GM12892 (cell line): ENCODE data around the gene THAP12.
"Not testable (repeated sequence)": the region's sequence is repeated elsewhere in the genome, so short reads cannot be mapped to it uniquely, and the experiment has no call there.

Source experiments
- DNase-seq: peaks from one replicate; pipeline ENCODE4 v3.0.0; 2011; ENCODE audit not compliant: insufficient read length
- FAIRE-seq: peaks from 2 replicates; lab custom pipeline; 2011; peaks lifted over from hg19 to GRCh38; lab: Jason Lieb, UNC
- POLR2A ChIP-seq: IDR thresholded peaks from 2 replicates; pipeline ENCODE4 v1.6.1; 2011; ENCODE audit warnings: low read depth, low read length, control low read depth
- POLR2AphosphoS5 ChIP-seq: IDR thresholded peaks from 2 replicates; pipeline ENCODE4 v1.6.1; 2011; ENCODE audit warnings: low read depth, low read length, control low read depth
- TAF1 ChIP-seq: IDR thresholded peaks from 2 replicates; pipeline ENCODE4 v1.6.1; 2011; ENCODE audit warnings: low read depth, mild to moderate bottlenecking, control low read depth, low read length, borderline replicate concordance

The THAP12 gene

DNA sequence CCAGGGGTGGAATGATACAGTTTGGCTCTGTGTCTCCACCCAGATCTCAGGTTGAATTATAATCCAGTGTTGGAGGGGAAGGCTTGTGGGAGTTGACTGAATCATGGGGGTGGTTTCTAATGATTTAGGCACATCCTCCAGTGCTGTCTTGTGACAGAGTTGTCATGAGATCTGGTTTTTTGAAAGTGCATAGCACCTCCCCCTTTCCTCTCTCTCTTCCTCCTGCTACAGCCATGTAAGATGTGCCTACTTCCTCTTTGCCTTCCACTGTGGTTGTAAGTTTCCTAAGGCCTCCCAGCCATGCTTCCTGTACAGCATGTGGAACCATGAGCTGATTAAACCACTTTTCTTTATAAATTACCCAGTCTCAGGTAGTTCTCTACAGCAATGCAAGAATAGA lies 45.1 kb downstream of the THAP12 start:
- DNase-seq (no peak), FAIRE-seq (no peak)
- TF ChIP-seq POLR2AphosphoS5 = no peak
- TF ChIP-seq POLR2A = no peak
- no peak for TF ChIP-seq TAF1

DNA sequence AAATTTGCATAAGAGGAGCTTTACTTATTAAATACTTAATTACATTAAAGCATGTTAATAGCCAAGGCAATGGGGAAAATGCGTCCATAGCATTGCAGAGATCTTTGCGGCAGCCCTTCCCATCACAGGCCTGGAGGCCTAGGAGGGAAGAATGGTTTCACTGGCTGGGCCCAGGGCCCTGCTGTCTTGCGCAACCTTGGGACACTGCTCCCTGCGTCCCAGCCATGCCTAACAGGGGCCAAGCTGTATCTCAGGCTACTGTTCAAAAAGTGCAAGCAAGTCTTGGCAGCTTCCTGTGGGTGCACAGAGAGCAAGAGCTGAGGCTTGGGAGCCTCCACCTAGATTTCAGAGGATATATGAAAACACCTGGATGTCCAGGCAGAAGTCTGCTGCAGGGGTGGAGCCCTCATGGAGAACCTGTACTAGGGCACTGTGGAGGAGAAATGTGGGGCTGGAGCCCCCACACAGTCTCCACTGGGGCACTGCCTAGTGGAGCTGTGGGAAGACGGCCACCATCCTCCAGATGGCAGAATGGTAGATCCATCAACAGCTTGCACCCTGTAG lies 46.0 kb downstream of the THAP12 start:
- FAIRE-seq (no peak), DNase-seq (no peak)
- no peak for TF ChIP-seq TAF1
- TF ChIP-seq POLR2A = no peak
- TF ChIP-seq POLR2AphosphoS5 = no peak

- no peak for DNase-seq
- TF ChIP-seq TAF1 (no peak), POLR2A (no peak), POLR2AphosphoS5 (no peak)
- no peak for FAIRE-seq
Measured at GRCh38 chr11:76330651-76331050, 50.3 kb downstream of the THAP12 start.

DNA sequence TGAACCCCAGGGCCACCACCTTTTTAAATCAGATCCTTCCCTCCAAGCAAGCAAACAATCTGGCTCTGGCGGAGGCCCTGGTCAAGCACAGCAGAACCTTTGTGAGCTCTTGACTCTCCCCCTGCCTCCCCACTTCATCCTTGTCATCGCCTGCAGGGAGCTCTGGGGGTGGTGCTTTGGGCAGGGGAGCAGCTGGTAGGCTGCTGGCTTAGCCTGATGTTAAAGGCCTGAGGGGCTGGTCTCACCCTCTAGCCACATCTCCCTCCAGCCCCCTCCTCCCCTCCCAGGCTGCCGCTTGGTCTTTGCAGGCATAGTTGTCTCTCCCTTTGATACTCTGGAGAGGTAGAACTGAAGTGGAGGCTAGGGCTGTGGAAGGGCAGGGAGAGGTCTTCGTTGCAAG lies 50.9 kb downstream of the THAP12 start:
- FAIRE-seq (no peak), DNase-seq (no peak)
- TF ChIP-seq POLR2AphosphoS5 = no peak
- no peak for TF ChIP-seq TAF1
- TF ChIP-seq POLR2A = no peak

DNA sequence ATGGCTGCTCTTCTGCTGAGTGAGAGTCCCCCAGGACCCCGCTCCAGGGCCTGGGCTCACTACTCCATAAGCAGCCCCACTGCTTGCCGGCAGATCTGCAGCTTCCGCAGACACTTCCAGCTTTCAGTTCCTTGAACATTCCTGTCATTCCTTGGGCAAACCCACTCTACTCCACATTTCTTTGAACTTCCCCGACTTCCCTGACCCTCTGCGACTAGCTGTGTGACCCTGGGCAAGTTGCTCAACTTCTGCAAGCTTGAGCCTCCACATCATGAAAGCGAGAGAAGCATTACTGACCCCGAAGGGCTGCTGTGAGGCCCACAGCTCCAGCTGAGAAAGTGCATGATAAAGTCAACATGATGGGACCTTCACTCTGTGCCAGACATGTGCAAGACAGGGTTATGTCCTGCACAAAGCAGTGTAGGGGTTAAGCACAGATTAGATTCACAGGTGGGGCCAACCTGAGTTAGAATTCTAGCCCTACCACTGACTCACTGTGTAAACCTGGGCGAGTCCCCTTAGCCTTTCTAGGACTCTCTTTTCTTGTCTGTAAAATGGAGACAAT lies 51.8 kb downstream of the THAP12 start:
- no peak for FAIRE-seq
- TF ChIP-seq TAF1 = no peak
- TF ChIP-seq POLR2AphosphoS5 = no peak
- TF ChIP-seq POLR2A = no peak
- no peak for DNase-seq

DNA sequence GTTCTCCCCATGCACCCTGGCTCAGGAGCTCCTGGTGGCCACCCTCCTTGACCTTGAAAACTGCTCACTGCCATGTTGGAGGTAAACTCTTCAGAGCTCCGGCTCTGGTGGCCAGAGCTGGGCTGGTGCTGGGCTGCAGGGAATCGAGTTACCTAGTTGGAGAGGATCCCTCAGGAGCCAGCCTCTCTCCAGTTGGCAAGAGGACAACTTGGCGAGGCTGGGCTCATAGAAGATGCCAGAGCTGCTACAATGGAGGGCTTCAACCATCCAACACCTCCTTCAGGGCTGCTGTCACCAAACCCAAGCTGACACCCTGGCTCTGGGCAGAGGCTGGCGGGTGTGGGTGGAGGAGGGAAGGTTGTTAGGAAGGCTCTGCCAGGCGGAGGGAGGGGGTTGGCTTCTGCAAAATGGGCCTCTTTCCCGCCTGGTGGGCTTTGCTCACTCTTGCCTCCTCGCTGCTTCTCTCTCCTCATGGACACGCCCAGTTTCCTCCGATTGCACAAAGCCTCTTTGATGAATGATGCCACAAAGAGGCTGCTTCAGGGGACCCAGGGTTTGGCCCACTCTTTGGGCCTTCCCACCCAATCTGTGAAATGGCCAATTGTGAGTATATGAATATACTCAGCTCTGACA lies 53.1 kb downstream of the THAP12 start:
- FAIRE-seq (no peak), DNase-seq (no peak)

DNA sequence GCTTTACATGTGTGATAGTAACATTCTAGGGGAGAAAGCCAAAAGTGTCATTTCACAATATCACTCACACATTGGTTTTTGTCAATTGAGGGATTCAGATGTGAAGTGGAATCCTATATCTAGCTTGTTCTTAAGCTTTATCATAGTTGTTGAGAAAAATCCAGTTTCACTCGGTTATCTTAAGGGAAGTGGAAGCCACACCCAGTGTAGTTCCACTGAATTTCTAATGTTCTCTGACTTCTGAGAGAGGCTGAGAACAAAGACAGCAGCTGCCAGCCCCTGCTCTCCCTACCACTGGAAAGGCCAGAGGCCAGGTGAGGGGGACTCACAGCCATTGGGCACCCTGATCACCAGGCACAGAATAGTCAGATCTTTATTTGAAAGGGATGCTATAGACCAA lies 53.7 kb downstream of the THAP12 start:
- FAIRE-seq (no peak), DNase-seq (no peak)
- no peak for TF ChIP-seq POLR2A
- TF ChIP-seq TAF1 = no peak
- TF ChIP-seq POLR2AphosphoS5 = no peak

More for the DNA sequence above, 53.1 kb downstream of the THAP12 start:
- TF ChIP-seq TAF1 (no peak), POLR2A (no peak), POLR2AphosphoS5 (no peak)

- TF ChIP-seq POLR2AphosphoS5 = no peak
- TF ChIP-seq TAF1 = no peak
- TF ChIP-seq POLR2A = no peak
- FAIRE-seq = no peak
Measured at GRCh38 chr11:76325185-76325584, 55.7 kb downstream of the THAP12 start.

DNA sequence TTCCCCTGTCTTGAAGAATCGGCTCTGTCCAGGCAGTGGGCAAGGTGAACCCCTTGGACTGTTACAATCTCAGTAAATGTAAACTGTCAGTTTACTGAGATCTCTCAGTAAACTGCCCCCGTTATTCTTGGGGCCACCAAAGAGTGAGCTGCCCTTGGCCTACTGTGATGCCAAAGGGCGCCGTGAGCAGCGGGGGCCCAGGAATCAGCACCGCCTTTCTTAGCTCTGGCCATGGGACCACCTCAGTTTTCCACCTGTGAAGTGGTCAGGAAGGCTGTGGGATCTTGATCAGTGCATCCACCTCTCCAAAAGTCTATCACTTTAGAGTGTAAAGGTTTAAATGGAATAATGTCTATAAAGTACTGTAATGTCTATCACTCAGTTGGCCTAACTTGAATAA lies 57.1 kb downstream of the THAP12 start:
- TF ChIP-seq POLR2A (no peak), POLR2AphosphoS5 (no peak), TAF1 (no peak)
- DNase-seq (no peak), FAIRE-seq (no peak)

More at GRCh38 chr11:76325185-76325584, 55.7 kb downstream of the THAP12 start:
- DNase-seq = no peak

DNA sequence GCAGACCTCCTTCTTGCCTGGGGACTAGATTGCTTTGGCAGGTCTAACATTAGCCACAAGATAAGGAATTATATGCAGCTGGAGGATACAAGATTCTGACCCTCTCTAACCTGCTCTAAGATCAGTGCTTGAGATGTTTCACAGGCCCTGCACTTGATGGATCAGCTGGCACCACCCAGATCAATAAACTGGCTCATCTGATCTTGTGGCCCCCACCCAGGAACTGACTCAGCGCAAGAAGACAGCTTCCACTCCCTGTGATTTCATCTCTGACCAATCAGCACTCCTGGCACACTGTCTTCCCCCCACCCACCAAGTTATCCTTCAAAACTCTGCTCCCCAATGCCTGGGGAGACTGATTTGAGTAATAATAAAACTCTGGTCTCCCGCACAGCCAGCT lies 57.6 kb downstream of the THAP12 start:
- FAIRE-seq = not testable (repeated sequence)

DNA sequence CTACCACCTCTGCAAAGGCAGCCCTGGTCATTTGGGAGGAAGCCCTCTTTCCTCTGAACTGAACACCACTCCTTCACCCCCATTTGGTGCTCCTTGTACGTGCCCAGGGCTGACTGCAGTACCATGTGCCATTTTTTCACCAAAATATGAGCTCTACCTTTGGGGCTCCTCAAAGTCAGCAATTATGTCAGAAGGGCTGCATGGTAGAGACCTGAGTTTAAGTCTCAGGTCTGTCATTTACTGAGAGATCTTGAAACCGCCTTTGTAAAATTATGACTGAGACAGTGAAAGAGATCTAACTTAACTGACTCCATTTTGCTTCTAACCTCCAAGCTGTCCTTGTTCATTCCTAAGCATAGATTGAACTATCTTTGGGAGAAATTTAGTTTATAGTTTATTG lies 58.0 kb downstream of the THAP12 start:
- FAIRE-seq = no peak
- TF ChIP-seq TAF1 = no peak
- DNase-seq = no peak

More for the DNA sequence above, 57.6 kb downstream of the THAP12 start:
- DNase-seq = not testable (repeated sequence)

DNA sequence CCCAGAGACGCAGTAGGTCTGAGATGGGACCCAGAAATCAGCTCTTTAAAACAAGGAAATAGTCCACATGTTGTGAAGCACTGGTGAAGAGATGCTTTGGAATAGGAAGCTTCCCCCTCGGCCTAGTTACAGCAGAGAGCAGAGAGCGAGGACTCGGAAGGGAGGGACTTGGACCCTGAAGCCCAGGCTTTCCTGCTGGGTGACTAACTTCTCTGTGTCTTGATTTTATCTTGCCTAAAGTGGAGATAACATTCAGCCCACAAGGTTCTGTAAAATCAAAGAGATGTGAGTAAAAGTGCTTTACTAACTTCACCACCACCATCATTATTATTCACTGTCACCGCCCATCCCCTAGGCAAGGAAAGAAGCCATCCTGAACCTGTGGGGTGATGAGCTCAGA lies 58.4 kb downstream of the THAP12 start:
- TF ChIP-seq POLR2AphosphoS5 = no peak
- TF ChIP-seq POLR2A = no peak
- no peak for TF ChIP-seq TAF1
- no peak for FAIRE-seq

GRCh38 chr11:76321820-76322524 lies 59.0 kb downstream of the THAP12 start:
- DNase-seq (no peak), FAIRE-seq (no peak)
- TF ChIP-seq TAF1 (no peak), POLR2AphosphoS5 (no peak), POLR2A (no peak)

More for the DNA sequence above, 58.4 kb downstream of the THAP12 start:
- DNase-seq = no peak
